HG03457 (cell line): ENCODE data around the gene OR6B1.

ENCODE experiments used
- ATAC-seq: cut with Tn5 transposase; IDR thresholded peaks from one replicate; pipeline ENCODE4 v1.9.1; 2021; ENCODE audit warnings: moderate number of reproducible peaks; ENCODE audit not compliant: unreplicated experiment

Gene OR6B1

DNA sequence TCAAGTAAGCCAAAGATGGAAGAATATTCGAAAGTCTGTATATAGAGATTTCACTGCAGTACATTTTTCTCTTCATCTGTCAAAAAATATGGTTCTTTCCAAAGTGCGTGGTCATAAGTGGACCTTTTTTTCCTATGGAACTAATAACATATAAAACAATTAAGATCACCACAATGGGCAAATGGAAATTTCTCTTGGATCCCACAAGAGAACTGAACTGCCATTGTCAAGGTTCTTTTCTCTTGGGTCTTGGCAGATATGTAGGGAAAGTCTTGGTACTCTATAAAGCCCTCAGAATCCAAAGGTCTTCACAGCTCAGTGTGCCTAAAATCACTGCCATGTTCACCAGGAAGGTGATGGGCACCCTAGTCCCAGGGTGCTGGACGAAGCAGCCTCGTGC is at the start of gene OR6B1:
Gene OR6B1 (plus strand): TSS at position 301 of the 400 bp plus-strand sequence. CDS start 3,677 bp downstream, outside the sequence.
- ATAC-seq, result no peak

- ATAC-seq, result no peak
These were observed 46.7 kb upstream of the OR6B1 start for GRCh38 chr7:143953421-143953820.

- ATAC-seq, result no peak
These were observed 46.0 kb upstream of the OR6B1 start for GRCh38 chr7:143954135-143954534.

DNA sequence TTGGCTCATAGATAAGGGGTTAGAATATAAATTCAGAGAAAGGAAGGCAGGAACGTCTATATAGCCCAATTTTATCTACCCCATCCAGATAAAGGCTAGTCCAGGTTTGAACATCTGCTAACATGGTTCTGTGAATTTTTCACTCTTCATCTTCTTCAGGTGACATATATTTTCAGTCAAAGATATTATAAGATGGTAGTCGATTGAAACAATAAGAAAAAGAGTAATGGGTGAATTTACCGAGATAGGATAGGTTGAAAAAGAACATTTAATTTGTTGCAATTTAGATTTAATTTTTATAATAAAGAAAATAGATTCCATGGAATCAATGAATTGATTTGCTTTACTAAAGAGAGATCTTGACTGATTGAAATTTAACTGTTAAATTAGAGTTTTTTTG is 45.6 kb upstream of the OR6B1 start, which contains the start of gene OR2F1:
Gene OR2F1 (plus strand): TSS at position 301 of the 400 bp plus-strand sequence. CDS start 5,127 bp downstream, outside the sequence.
- ATAC-seq, result no peak

GRCh38 chr7:143958781-143959180 is 41.3 kb upstream of the OR6B1 start:
- ATAC-seq, result no peak

GRCh38 chr7:143960813-143961610 is 39.1 kb upstream of the OR6B1 start:
- ATAC-seq, result no peak

DNA sequence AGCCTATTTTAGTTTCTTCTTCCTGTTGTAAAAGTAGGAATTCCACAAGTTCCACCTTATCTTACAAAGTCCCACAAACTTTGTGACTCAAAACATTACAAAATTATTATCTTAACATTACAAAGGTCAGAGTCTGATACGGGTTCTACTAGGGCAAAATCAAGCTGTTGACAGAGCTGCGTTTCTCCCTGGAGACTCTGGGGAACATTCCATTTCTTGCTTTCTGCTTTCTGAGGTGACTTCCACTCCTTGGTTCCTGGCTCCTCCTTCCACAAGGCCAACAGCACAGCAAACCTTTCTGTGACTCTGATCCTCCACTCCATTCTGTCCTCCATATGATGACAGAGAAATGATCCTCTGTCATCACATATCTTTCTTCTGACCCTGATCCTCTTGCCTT is 34.8 kb upstream of the OR6B1 start:
- ATAC-seq, result no peak

DNA sequence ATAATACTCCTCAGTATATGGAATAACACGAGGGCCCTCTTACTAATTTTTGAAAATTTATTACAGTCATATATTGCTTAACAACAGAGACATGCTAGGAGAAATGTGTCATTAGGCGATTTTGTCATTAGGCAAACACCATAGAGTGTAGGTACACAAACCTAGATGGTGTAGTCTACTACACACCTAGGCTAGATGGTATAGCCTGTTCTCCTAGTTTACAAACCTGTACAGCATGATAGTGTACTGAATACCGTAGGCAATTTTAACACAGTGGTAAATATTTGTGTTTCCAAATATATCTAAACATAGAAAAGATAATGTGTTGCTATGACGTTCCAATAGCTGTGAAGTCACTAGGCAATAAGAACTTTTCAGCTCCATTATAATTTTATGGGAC is 32.7 kb upstream of the OR6B1 start:
- ATAC-seq, result no peak

- no peak for ATAC-seq
These were observed 26.2 kb upstream of the OR6B1 start for GRCh38 chr7:143973870-143974416.

DNA sequence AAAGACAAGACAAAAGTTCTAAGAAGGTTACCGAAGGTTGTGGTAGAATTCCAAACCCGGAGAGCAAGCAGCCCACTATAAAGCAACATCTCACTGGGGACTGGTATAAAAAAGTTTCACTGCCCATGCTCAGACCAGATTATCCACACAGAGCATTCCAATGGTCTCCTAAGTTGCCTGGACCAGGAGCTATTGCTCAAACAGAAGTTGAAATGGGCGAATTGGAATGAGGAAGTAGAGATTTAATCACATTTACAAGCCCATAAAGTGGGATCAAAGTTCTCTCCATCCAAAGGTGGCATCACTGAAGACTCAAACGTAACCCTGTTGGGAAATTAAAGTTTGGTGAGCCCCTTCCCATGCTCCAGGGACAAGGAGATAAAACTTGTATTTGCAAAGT is 25.7 kb upstream of the OR6B1 start:
- no peak for ATAC-seq

DNA sequence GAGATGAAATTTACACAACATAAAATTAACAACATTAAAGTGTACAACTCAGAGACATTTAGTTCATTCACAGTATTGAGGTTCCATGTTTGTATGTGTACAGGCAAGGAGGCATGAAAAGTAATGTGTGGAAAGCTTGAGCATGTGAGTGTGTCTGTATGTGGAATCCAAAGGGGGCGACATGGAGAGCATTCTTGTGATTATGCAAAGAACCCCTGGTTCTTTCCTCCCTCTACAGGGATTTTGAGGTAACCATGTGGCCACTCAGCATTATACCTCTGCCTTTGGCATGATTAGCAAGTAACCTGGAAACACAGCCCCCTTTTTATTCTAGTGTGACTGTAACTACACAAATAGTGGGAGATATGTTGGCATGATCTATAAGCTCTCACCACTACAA is 24.5 kb upstream of the OR6B1 start:
- ATAC-seq, result no peak

DNA sequence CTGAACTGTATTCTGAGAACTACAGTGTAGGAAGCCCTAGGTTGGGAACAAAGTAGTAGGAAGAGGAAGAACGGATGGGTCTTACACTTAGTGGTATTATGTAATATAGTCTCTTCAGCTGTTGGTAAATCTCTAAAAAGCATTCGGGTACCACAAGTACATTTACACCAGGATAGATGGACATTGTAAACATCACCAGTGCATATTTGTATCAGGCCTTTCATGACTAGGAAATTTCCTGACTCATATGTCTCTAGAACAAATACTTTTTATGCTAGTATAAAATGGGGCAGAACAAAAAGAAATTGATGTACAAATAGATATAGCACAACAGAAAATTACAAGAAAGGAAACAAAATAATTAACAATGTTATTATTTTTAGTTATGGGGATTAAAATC is 21.5 kb upstream of the OR6B1 start:
- no peak for ATAC-seq

DNA sequence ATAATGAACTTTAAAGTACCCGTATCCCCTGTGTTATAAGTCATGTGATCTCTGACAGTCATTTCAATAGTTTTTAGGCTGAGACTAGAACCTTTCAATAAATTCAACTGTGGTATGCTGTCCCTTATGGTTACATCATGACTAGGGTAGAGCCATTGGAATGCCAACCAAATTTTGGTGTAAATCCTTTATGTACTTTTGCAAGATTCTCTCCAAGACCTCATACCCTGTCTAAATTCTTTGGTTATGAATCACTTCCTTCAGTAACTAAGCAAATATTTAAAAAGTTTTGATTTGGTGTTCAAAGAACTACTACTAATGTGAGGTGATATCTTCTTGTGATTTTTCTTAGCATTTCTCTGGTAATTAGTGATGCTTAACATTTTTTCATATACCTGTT is 20.8 kb upstream of the OR6B1 start:
- no peak for ATAC-seq

DNA sequence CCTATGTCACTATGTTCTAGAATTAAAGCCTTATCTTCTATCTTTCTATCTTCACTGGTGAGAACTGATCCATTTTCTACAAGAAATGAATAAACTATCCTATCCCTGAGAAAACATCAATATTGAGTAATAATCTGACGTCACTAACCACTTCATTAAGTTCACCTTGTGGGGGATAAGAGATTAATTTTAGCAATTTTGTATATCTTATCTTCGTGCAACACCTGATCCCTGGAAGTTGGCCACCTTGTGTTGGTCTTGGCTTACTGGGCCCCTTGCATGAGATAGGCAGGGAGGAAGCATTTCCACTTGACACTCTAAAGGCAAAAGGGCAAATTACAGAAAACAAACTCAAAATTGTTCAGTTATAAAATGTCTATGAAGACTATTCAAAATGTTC is 20.1 kb upstream of the OR6B1 start:
- ATAC-seq, result no peak

GRCh38 chr7:143980746-143981510 is 19.2 kb upstream of the OR6B1 start:
- no peak for ATAC-seq

GRCh38 chr7:143983960-143984359 is 16.2 kb upstream of the OR6B1 start:
- no peak for ATAC-seq

- ATAC-seq, result peak; percentile 52
These were observed 12.6 kb upstream of the OR6B1 start for GRCh38 chr7:143987513-143987912.

DNA sequence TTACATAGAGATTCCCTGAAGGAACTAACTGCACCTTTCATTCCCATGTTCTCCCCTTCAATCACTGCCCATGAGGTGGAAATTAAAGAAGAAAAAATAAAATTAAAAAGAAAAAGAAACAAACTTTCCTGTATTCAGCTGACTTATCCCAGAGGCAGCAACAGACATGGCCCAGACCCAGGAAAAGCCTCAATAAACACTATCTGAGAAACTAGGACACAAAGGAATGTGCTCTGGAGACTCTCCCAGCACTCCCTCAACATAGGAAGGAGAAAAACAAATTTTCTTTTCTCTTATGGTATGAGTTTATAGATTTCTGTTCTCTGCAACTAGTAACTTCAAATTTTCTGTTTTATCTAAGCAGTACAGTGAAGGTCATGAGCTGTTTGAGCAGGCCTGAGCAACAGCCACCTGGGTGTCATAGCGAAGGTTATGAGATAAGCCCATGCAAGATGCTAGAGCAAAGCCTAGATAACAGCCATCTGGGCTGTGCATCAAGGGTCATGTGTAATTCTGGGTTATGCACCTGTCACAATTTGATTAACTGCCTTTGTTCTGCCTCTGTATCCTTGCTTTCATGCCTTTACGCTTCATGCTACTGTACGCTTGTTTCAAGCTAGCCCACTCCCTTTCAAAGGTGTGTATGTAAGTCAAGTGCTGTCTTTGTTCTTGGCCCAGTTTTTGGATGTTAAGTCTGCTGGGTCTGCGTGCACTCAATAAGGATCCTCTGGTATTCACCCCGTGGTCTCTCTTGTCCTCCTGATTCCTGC is 11.0 kb upstream of the OR6B1 start:
- ATAC-seq, result no peak

DNA sequence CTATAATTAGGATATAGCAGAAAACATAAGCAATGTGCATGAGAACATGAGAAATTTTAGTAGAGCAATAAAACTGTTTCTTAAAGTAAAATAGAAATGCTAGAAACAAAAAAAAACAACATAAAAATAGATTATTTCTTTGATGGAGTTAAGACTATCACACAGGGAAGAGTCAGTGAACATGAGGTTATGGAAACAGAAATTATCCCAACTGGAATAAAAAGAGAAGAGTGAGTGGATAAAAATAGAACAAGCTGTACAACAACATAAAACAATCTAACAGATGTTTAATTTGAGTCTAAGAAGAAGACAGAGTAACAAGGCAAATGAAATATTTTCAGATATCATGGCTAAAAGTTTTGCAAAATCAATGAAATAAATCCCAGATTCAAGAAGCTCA is 7.5 kb upstream of the OR6B1 start:
- ATAC-seq, result no peak

DNA sequence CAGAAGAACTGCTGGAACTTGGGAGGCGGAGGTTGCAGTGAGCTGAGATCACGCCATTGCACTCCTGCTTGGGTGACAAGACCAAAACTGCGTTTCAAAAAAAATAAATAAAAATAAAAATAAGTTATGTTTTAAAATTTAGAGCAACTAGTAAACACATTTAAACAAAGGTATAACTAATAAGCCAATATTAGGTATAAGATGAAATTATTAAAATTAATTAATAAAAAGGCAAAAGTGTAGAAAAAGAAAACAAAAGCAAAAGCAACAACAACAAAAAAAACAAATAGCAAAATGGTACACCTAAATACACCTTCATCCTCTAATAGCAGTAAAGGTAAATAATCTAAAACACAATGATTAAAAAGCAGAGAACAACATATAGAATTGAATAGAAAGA is 6.2 kb upstream of the OR6B1 start:
- no peak for ATAC-seq

- ATAC-seq, result no peak
These were observed 1.4 kb downstream of the OR6B1 start for GRCh38 chr7:144001543-144001942.
